GM13977 (cell line): Measurements from ENCODE around the gene BMERB1.

Source experiments
- DNase-seq: peaks from one replicate; pipeline ENCODE4 v3.0.0; 2012; ENCODE audit warnings: low spot score
- CTCF ChIP-seq: IDR thresholded peaks from 2 replicates; pipeline ENCODE4 v1.5.1; 2012; ENCODE audit warnings: mild to moderate bottlenecking, control low read depth; ENCODE audit not compliant: insufficient read depth; ENCODE audit errors: extremely low read depth, missing control alignments
- in situ Hi-C: fragments of 300-500 bp; cut with MboI; formaldehyde crosslinking; loops from one replicate; pipeline ENCODE4 v1.12.0; 2022; ENCODE audit warnings: low sequenced_read_pairs, low pct_unique_long_range_greater_than_20kb, mixed read lengths, inconsistent platforms; ENCODE audit not compliant: unreplicated experiment

The BMERB1 gene

GRCh38 chr16:15535772-15536171, 101.4 kb downstream of the BMERB1 start:
- in situ Hi-C loops, result no loop called here
- no peak for TF ChIP-seq CTCF
- no peak for DNase-seq

GRCh38 chr16:15536843-15537242, 102.5 kb downstream of the BMERB1 start:
- no peak for DNase-seq
- in situ Hi-C loops, result no loop called here
- TF ChIP-seq CTCF, result no peak

GRCh38 chr16:15538507-15538906, 104.1 kb downstream of the BMERB1 start:
- DNase-seq, result no peak
- in situ Hi-C loops, result no loop called here
- no peak for TF ChIP-seq CTCF

GRCh38 chr16:15539197-15539596, 104.8 kb downstream of the BMERB1 start:
- in situ Hi-C loops, result no loop called here
- no peak for DNase-seq
- no peak for TF ChIP-seq CTCF

GRCh38 chr16:15542261-15542660, 107.9 kb downstream of the BMERB1 start:
- in situ Hi-C loops, result no loop called here
- no peak for TF ChIP-seq CTCF
- DNase-seq, result no peak

GRCh38 chr16:15542734-15543347, 108.5 kb downstream of the BMERB1 start:
- no peak for TF ChIP-seq CTCF
- in situ Hi-C loops, result no loop called here

GRCh38 chr16:15544405-15544804, 110.0 kb downstream of the BMERB1 start:
- in situ Hi-C loops, result no loop called here
- TF ChIP-seq CTCF, result no peak
- no peak for DNase-seq

More at GRCh38 chr16:15542734-15543347, 108.5 kb downstream of the BMERB1 start:
- no peak for DNase-seq
